D721Med (cell line): ENCODE measurements around the gene CPNE7.

Experiments used
- DNase-seq: peaks from one replicate; pipeline ENCODE4 v3.0.0; 2011; ENCODE audit warnings: low spot score; ENCODE audit not compliant: insufficient read length
- FAIRE-seq: peaks from 2 replicates; lab custom pipeline; 2011; peaks lifted over from hg19 to GRCh38; lab: Jason Lieb, UNC
- TF ChIP-seq, protein P1 (sequence below): IDR thresholded peaks from 2 replicates; pipeline ENCODE4 v1.5.1; 2012; ENCODE audit warnings: mild to moderate bottlenecking, control low read depth; ENCODE audit not compliant: insufficient read depth; ENCODE audit errors: missing control alignments

CPNE7 gene

DNA sequence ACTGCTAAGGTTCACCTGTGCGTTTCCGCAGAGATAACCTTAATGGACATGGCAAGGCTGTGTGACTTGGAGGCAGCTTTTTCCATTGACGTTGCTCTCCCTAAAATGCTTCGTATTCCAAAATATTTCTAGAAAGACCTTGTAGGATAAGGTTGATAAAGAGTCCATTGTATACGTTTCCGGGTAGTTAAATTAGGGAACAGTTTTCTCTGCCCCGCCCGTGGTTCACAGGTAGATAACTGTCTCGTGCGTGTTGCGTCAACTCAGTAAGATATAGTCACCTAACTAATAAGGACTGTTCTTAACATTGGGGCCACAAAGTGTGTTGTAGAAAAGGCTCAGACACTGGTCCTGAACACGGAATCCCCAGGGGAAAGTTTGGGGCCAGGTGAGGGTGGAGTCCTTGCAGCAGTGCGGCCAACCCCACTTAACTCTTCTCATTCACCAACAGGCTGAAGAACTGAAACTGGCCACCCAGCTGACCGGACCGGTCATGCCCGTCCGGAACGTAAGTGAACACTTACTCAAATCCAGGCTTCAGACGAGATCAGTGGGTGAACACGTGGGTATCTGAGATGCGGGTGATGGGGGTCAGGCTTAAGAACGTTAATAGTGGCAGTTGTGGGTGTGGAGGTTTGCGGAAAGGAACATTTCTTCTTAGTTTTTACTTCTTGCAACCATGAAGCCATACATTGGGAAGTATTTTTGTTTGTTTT lies 13.5 kb upstream of the CPNE7 start:
- TF ChIP-seq, protein P1, sequence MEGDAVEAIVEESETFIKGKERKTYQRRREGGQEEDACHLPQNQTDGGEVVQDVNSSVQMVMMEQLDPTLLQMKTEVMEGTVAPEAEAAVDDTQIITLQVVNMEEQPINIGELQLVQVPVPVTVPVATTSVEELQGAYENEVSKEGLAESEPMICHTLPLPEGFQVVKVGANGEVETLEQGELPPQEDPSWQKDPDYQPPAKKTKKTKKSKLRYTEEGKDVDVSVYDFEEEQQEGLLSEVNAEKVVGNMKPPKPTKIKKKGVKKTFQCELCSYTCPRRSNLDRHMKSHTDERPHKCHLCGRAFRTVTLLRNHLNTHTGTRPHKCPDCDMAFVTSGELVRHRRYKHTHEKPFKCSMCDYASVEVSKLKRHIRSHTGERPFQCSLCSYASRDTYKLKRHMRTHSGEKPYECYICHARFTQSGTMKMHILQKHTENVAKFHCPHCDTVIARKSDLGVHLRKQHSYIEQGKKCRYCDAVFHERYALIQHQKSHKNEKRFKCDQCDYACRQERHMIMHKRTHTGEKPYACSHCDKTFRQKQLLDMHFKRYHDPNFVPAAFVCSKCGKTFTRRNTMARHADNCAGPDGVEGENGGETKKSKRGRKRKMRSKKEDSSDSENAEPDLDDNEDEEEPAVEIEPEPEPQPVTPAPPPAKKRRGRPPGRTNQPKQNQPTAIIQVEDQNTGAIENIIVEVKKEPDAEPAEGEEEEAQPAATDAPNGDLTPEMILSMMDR = no peak
- FAIRE-seq (no peak), DNase-seq (no peak)

DNA sequence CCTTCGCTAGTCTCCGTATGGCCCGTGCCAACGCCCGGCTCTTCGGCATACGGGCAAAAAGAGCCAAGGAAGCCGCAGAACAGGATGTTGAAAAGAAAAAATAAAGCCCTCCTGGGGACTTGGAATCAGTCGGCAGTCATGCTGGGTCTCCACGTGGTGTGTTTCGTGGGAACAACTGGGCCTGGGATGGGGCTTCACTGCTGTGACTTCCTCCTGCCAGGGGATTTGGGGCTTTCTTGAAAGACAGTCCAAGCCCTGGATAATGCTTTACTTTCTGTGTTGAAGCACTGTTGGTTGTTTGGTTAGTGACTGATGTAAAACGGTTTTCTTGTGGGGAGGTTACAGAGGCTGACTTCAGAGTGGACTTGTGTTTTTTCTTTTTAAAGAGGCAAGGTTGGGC lies 12.6 kb upstream of the CPNE7 start:
- no peak for DNase-seq
- no peak for FAIRE-seq
- TF ChIP-seq, protein P1 = no peak

DNA sequence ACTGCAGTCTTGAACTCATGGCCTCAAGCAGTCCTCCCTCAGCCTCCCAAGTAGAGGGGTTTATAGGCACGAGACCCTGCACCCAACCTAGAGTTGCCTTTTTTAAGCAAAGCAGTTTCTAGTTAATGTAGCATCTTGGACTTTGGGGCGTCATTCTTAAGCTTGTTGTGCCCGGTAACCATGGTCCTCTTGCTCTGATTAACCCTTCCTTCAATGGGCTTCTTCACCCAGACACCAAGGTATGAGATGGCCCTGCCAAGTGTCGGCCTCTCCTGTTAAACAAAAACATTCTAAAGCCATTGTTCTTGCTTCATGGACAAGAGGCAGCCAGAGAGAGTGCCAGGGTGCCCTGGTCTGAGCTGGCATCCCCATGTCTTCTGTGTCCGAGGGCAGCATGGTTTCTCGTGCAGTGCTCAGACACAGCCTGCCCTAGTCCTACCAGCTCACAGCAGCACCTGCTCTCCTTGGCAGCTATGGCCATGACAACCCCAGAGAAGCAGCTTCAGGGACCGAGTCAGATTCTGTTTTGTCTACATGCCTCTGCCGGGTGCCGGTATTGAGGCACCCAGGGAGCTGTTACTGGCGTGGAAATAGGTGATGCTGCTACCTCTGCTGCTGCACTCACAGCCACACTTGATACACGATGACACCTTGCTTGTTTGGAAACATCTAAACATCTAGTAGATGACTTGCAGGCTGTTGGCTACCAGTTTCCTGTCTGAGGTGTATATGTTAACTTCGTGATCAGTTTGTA lies 11.7 kb upstream of the CPNE7 start:
- TF ChIP-seq, protein P1 = no peak
- FAIRE-seq = no peak
- DNase-seq = no peak

DNA sequence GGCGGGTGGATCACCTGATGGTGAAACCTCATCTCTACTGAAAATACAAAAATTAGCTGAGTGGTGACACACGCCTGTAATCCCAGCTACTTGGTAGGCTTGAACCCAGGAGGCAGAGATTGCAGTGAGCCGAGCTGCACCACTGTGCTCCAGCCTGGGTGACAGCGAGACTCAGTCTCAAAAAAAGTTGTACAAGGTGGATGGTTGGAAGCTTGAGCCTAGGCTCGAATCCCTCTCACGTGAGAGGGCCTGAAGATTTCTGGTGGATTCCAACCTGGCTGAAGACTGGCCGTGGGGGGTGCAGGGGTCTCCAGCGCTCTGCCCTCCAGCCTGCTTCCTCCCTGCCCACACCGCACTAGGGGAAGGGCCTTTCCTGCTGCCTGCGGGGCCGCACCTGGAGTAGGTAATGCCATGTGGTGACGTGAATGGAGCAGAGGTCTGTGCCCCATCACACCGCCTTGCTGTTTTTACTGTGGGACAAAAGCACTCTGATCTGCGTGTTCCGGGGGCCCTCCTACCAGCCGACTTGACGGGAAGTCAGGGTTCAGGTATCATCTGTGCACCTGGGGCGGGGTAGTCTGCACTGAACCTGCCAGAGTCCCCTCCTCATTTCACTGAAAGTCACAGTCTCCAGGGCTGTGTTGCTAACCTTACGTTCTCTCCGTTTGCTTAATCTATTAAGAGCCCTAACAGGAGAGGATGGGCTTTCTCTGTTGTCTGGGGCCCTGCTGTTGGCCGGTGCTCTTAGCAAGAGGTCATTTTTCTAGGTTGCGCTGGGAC lies 10.9 kb upstream of the CPNE7 start:
- no peak for FAIRE-seq
- DNase-seq = no peak
- TF ChIP-seq, protein P1 = no peak

DNA sequence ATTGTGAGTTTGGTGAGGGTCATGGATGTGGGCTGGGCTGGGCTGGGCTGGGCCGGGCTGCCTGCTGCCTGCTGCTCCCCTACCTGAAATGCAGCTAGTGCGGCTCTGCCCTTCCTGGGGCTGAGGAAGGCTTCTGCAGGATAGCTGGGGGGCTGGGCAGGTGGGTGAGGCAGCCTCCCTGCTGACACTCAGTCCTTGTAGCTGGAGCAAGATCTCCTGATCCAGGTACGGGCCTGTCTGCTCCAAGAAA lies 10.4 kb upstream of the CPNE7 start:
- DNase-seq (no peak), FAIRE-seq (no peak)
- TF ChIP-seq, protein P1 = no peak

DNA sequence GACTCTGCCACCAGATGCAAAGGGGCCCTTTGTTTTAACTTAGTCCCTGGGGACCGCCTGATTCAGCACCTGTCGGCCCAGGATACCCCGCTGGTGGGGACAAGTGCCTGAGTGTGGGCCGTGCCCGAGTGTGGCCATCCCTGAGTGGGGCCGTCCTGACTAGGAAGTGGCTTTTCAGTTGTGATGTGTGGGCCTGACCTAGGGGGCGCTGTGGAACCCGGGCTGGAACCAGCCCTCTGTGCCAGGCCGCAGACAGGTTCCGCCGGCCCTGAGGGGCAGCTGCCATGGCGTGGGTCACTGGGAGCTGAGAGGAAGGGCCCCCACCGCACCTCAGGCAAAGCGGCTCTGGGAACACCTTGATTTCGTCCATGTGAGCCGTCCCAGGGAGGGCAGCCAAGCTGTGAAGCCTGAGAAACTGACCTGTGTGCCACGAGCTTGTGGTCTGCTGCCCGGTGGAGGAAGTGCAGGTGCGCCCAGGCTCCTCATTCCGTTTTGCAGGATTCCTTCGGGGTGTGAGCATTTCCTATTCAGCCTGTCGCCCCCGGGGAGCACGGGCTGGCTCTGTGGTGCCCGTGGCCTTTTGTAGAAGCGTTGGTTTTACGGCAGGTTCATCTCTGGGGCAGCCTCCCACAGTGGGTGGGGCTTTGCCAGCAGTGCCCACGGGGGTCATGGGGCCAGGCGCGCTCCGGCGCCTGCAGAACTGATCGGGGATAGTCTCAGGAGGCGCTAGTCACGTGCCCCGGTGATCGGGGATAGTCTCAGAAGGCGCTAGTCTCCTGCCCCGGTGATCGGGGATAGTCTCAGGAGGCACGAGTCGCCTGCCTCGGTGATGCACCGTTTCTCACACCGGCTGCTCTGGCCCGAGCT lies 9.8 kb upstream of the CPNE7 start:
- DNase-seq = no peak
- FAIRE-seq = no peak

More for the DNA sequence above, 9.8 kb upstream of the CPNE7 start:
- TF ChIP-seq, protein P1 = peak; percentile 60
